GM10847 (cell line): ENCODE results near the gene EFNA1.

Experiments
- POLR2A ChIP-seq: IDR thresholded peaks from 2 replicates; pipeline ENCODE4 v1.6.1; 2011; ENCODE audit not compliant: insufficient read length; ENCODE audit errors: extremely low read depth

The EFNA1 gene

DNA sequence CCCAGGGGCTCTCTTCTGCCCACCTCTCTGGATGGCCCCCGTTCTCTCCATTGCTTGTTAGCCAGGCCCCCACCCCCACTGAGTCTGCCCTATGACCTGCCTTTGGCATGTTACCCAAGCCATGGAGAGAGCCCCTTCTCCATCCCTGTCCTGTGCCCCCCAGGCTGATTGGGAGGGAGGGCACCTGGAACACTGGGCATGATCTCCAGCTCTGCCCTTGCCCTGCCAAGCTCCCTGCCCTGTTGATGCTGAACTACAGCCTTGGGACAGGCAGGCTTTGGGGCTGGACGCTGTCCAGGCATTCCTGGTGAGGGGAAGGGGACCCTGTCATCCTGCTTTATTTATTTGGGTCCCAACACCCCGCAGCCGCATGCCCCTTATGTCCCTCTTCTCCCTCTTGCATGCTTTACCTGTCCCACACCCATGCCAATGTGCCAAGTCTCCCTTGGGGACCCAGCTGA is 56.7 kb downstream of the EFNA1 start:
- TF ChIP-seq POLR2A, result no peak
